Measurements from ENCODE around the gene COL4A2.

The COL4A2 gene

DNA sequence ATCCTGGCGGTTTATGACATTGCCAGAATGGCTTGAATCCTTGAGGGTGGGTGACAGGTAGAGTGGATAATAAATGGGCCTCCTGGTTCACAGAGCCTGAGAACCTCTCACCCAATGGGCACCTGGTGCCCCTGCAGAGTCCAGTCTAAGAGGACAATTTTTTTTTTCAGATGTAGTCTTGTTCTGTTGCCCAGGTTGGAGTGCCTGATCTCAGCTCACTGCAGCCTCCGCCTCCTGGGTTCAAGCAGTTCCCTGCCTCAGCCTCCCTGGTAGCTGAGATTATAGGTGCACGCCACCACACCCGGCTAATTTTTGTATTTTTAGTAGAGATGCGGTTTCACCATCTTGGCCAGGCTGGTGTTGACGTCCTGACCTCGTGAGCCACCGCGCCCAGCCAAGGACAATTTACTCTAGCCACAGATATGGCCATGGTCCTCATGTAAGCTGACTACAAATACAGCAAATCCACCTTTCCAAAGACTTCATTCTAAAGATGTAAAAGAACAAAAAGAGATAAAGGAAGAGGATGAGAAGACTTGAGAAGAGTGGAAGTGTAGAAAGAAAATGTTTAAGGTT is 33.0 kb downstream of the COL4A2 start:
- DNase-seq (ENCODE audit: low read depth in 2 of 2) = no peak

- DNase-seq (ENCODE audit: low read depth in 2 of 2) = no peak
Observed at GRCh38 chr13:110340812-110341444, 33.8 kb downstream of the COL4A2 start.

- no peak for DNase-seq (ENCODE audit: low read depth in 2 of 2)
Observed at GRCh38 chr13:110341445-110342244, 34.6 kb downstream of the COL4A2 start.

- no peak for DNase-seq (ENCODE audit: low read depth in 2 of 2)
Observed at GRCh38 chr13:110342474-110342873, 35.4 kb downstream of the COL4A2 start.

GRCh38 chr13:110343241-110343865 is 36.3 kb downstream of the COL4A2 start:
- no peak for DNase-seq (ENCODE audit: low read depth in 2 of 2)

DNA sequence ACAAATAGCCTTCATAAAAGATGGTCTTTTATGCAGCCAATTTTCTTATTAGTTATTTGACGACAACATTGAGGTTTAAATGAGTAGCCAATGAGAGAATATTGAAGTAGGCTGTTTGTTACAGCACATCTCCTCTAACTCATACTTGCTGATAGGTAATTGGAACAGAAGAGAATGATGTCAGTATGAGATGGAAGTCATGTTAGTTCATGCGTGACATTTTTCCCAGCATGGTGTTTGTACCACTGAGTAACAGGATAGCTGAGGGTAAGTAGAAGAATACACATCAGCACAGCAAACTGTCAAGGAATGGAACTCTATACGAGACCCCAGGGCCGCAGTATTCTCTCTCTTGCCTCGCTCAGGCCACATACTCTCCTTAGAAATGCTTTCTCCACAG is 37.2 kb downstream of the COL4A2 start:
- DNase-seq (ENCODE audit: low read depth in 2 of 2) = no peak

- no peak for DNase-seq (ENCODE audit: low read depth in 2 of 2)
Observed at GRCh38 chr13:110345266-110345665, 38.2 kb downstream of the COL4A2 start.

DNA sequence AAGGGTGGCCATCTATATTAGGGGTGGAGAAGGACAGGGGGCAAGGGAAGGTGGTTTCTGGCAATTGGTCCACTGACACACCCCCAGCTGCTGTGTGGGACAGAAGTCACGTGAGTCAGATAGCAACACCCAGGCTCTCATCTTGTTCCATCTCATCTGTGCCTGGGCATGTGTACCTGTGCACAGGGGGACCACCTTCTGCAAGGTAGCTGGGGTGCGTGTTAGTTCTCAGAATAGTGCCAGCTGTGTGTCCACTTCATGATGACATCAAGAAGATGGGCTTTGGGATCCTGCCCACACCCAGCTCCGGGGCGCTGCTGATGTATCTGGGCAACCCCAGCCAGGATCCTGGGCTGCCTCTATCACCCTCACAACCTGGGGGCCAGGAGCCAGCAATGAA is 38.6 kb downstream of the COL4A2 start:
- no peak for DNase-seq (ENCODE audit: low read depth in 2 of 2)

- no peak for DNase-seq (ENCODE audit: low read depth in 2 of 2)
Observed at GRCh38 chr13:110346661-110347067, 39.6 kb downstream of the COL4A2 start.

- no peak for DNase-seq (ENCODE audit: low read depth in 2 of 2)
Observed at GRCh38 chr13:110347088-110347487, 40.0 kb downstream of the COL4A2 start.

DNA sequence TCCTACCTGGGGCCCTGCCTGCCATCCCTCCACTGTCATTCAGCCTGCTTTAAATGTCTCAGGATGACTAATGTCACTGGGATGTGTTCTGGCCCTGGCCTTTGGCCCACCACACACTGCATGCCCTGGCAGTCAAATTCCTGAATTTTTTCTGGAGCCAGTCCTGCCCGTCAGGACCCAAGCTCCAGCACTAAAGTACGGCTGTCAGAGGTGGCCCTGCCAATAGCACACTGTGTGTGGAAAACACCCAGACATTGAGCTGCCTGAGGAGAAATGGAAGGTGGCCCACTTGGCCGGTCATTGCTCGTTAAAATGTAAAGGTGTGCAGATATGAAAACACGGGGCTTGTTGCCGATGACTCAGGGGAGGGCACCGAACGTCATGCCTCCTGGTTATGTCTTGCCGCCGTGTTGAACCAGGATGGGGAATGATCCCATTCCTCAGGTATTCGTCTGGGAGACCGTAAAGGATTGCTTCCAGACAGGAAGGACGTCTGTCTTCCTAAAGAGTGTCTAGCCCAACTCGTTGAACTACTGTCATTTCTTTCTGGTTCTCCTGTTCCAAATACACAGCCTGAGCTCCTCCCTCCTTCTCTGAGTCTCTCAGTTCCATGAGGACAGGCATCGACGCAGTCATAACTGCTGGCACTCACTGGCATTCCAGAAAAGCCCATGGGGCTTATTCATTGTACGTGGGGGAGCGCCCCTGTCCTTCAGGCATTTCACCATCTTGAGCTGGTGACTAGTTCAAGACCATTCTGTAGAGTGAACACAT is 40.6 kb downstream of the COL4A2 start:
- no peak for DNase-seq (ENCODE audit: low read depth in 2 of 2)

GRCh38 chr13:110348309-110349105 is 41.4 kb downstream of the COL4A2 start:
- DNase-seq (ENCODE audit: low read depth in 2 of 2) = no peak

DNA sequence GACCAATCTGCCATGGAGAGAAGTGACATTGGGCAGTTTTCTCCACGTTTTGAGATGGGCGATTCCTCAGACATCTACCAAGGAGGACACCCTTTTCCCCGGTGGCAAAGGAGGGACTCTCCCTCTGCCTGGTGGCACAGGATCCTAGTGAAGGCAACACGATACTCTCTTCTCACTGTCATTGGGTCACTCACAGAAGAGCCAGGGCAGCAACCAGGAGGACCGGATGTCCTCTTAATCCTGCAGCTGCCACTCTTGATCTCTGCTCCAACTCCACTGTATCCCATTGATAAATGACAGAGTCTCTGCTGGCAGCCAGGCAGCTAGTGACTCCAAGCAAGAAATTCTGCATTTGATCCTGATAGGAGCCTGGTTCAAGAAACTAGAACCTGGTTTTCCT is 42.2 kb downstream of the COL4A2 start:
- no peak for DNase-seq (ENCODE audit: low read depth in 2 of 2)

- DNase-seq (ENCODE audit: low read depth in 2 of 2) = no peak
Observed at GRCh38 chr13:110350049-110350448, 43.0 kb downstream of the COL4A2 start.

DNA sequence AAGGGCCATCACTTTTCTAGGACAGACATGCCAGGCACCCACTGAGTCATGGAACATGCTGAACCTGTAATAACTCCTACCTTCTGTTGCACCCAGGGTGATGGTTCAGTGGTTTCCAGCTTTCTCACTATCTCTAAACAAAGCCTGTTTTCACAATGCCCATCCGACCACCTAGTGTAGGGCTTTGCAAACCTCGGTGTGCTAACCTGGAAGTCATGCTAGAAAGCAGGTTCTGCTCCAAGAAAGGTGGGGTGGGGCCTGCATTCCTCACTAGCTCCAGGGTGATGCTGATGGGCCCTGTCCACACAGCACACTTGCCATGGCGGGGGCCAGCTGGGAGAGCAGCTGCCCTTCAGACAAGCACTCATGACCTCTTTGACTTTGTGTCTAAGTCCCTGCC is 43.4 kb downstream of the COL4A2 start:
- DNase-seq (ENCODE audit: low read depth in 2 of 2) = no peak

DNA sequence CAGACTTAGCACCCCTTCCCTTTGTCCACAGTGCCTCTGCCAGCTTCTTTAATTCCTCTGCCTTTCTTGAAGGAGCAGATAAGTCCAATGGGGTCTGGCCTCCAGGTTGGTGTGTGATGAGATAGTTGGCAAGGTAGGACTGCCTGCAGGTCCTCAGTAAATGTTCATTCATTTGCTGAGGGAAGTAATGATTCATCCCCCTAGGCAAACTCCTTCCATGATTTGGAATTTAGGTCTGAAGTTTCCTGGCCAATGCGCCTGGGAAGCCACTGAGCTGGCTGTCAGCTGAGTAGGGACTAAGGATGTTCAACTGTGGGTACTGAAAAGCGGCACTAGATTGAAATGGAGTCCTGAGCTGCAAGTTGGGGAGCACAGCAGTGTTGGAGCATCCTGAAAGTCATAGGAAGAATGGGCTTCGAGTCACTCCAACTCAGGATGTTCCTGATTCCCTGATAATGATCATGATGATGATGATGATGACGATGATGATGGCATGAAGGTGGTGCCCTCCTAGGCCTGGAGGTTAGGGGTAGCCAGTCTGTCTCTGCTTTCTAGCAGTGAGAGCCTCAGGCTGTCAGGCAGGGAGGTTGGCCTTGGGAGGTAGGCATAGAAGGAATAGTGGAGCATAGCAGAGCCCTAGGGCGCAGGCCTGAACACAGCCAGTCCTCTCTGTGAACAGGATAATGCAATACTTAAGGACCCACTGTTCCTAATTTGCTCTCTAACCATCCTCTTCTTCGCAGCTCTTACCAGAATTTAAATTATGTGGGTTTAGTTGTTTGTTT is 44.7 kb downstream of the COL4A2 start:
- DNase-seq (ENCODE audit: low read depth in 2 of 2) = no peak

DNA sequence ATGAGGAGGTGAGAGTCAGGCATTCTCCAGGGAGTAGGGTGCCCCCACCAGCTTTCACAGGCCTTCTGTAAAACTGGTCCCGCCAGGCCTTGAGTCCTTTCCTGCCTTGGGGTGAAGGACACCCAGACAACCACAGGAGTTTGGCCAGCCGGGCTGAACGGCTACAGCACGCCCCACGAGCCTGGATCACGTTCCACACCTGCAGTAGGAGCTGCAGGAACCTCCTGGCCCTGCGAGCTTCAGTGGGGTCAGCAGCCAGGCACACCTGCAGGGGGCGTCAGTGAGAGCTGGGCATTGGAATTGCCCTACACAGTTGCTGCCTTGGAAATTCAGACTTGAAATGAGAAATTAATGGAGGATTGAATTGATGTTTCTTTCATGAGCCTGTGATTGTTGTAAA is 45.7 kb downstream of the COL4A2 start:
- DNase-seq (ENCODE audit: low read depth in 2 of 2) = no peak

DNA sequence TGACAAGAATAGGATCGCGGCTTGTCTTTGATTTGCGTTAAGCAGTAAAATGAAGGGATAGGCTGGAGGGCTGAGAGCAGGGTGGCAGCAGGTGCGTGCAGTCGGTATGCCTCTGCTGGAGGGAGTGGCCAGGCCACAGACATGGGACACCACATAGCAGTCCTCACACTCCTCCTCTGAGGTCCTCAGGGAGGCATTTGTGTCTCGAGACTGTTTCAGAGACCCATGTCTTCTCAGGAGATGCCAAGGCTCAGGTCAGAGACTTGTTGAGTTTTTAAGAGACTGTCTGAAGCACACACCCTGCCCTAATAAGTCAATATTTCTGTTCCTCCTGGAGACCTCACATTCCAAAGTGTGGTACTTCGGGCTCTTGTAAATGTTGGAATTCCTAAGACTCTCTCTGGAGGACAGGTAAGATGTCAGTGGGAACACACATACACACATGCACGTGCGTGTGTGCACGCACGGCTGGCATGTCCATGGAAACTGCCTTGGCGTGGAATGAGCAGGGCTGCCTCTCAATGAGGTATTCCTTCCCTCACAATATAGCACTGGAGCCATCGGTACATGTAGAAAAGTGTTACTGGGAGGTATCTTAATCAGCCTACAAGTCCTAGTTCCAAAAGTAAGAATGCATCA is 46.4 kb downstream of the COL4A2 start:
- DNase-seq (ENCODE audit: low read depth in 2 of 2) = no peak

GRCh38 chr13:110354123-110354627 is 47.1 kb downstream of the COL4A2 start:
- DNase-seq (ENCODE audit: low read depth in 2 of 2) = no peak
